Fibroblast of skin of scalp (primary cell): ENCODE results near the gene PIAS4.

ENCODE experiments used
- DNase-seq: peaks from one replicate; pipeline ENCODE4 v3.0.0-alpha.2; 2013

PIAS4 gene

DNA sequence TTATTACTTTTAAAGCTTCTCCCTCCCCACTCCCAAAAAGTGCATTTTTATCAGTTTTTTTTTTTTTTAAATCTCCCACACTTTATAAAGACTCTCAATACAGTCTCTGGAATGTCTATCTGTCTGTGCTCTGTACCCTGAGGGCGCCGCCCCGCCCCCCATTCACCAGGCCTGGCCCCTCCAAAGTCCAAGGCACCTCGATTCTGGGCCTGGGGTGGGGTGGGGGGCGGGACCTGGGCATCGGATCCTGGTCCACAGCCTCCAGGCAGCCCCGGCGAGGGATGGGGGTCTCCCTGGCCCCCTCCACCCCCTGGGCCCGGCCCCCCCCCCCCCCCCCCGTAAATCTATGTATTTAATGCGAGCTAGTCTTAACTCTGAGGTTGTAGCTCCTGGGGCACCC is 35.9 kb downstream of the PIAS4 start:
- no peak for DNase-seq

- DNase-seq: no peak
Observed at GRCh38 chr19:4043966-4044715, 36.6 kb downstream of the PIAS4 start.

DNA sequence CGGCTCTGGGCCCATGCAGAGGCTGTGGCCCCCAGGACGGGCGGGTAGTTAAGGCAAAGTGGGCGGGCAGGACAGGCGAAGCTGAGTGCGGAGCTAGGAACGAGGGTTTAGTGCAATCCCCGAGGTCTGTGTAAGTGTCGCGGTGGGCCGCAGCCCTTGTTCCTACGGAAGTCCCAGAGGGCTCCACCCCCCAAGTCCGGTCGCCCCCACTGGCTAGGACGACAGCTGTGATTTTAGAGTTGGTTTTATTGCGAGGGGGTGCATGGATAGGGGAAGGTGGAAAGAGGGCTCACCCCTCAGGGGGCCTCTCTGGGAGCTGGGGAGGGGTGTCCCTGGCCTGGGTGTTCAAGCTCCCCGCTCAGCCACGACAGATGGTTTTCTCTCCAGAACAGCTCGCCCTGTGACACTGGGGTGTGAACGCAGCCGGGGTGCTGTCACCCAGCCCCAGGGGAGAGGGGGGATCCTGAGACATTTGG is 37.5 kb downstream of the PIAS4 start:
- DNase-seq: no peak

- DNase-seq: no peak
Observed at GRCh38 chr19:4045597-4046361, 38.2 kb downstream of the PIAS4 start.

DNA sequence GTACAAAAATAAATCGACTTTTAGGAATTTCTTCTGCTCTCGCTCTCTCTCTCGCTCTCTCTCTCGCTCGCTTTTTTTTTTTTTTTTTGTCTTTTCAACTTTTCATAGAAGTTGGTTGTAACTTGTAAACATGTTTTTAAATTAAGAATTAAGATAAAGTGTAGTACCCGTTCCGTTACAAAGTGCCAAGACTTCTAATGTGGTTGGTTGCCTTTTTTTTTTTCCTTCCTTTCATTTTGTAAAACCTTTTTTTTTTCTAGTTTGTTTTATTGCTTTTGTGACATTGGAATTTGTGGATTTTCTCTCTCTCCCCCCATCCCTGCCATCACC is 38.8 kb downstream of the PIAS4 start:
- no peak for DNase-seq

- no peak for DNase-seq
Observed at GRCh38 chr19:4046946-4047683, 39.6 kb downstream of the PIAS4 start.

DNA sequence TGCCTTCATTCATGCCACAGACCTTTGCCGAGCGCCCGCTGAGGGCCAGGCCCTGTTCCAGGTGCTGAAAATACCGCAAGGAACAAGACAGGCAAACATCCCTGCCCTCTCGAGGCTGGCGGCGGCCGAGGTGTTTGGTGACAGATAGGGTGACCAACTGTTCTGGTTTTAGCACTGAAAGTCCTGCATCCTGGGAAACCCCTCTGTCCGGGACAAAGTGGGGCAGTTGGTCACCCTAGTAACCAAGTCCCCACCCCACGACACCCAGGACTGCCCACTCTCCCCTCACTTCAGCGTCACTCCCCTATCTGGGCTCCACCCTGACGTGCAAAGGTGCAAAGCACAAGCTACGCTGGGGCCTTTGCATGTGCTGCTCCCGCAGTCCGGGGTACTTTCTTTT is 41.9 kb downstream of the PIAS4 start:
- DNase-seq: no peak

- DNase-seq: no peak
Observed at GRCh38 chr19:4051175-4052101, 43.9 kb downstream of the PIAS4 start.

- DNase-seq: no peak
Observed at GRCh38 chr19:4052114-4052992, 44.8 kb downstream of the PIAS4 start.

GRCh38 chr19:4052993-4053422 is 45.5 kb downstream of the PIAS4 start:
- DNase-seq: no peak

- no peak for DNase-seq
Observed at GRCh38 chr19:4053423-4054324, 46.1 kb downstream of the PIAS4 start.

DNA sequence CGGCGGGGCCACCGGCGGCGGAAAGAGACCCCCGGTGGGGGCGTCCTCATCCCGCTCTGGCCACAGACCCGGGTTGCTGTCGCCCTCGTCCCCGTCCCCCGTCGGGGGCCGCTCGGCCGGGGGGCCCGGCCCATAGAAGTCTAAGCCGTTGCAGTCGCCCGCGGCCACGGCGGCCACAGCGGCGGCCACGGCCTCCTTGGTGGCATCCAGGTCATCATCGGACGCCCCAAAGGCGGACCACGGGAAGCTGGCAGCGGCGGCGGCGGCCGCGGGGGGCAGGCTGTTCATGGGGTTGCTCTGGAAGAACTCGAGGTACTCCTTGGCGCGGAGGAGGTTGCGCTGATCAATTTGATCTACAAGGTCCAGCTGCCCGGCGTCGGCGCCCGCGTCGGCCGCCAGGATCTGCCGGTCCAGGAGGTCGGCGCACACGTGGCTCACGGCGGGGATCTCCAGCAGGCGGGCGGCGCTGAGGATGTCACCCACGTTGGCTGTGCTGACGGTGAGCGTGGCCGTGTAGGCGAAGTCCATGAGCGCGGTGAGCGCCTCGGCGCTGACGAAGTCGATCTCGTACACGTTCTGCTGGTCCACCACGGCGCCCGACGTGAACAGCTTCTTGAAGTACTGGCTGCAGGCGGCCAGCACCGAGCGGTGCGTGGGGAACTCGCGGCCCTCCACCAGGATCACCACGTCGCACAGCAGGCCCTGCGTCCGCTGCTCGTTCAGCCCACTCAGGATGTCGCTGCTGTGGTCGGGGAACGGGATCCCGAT is 47.1 kb downstream of the PIAS4 start:
- DNase-seq: no peak

- DNase-seq: no peak
Observed at GRCh38 chr19:4055209-4055552, 47.6 kb downstream of the PIAS4 start.

DNA sequence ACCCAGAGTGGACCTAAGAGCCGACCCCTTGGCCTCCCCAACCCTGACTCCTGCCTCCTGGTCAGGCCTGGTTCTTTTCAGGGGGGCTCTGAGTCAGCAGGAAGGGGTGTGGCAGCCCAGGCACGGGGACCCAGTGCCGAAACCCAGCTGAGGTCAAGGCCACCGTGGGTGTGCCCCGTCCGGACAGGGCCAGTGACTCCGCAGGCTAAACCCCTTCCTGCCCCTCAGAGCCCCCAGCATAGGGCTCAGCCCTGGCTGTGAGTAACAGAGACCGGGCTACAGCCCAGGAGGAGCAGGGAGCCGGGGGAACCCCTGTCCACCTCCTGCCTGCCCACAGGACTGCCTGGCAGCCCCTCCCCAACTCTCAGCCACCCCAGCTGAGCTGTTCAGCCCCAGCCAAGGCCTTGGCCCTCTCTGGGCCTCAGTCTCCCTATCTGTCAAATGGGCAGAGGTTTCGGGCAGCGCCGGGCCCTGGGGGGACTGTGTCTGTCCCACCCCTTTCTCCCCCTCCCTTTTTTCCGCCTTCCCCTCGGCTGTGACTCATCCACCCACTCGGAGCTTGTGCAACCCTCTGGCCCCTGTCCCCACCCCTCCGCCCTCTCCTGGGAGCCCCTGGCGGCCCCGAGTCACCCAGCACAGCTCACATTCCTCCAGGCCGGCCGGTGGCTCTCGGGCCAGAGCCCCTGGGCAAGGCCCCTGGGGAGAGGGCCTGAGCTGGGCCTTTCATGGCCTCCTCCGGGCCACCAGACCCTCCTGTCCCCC is 50.6 kb downstream of the PIAS4 start:
- peak; percentile 83 for DNase-seq

GRCh38 chr19:4058693-4059452 is 51.3 kb downstream of the PIAS4 start:
- DNase-seq: no peak

- no peak for DNase-seq
Observed at GRCh38 chr19:4059453-4059871, 51.9 kb downstream of the PIAS4 start.

DNA sequence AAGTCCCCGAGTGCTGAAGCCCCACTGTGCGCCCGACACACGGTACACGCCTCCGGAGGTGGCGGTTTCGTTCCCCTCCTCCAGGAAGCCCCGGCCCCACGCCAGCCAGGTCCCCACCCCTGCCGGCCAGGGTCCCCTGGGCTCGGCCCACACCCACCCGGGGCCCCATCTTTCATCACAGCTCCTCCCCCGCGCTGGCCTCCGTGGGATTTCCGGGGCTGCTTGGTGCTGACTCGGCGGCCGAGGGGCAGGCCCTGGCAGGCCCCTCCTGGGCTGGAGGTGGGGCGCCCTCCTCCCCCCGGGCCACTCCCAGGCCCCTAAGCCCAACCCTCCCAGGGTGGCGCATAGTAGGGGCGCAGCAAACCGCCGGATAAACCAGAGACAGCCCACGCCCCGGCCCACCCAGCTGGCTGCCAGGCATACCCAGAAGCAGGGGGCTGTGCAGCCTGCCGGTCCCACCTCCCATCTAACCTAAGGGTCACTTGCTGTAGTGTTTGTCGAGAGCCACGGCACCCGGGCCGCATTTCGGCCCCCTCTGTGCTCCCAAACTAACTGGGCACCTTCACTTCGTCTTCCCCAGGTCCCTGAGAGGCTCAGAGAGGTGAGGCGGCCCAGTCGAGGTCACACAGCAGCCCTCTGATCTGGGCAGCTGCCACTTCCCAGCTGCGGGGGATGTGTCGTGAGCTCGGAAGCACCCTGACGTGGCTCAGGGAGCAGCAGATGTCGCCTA is 52.5 kb downstream of the PIAS4 start:
- no peak for DNase-seq
